GM18909 (cell line): ENCODE results near the gene RAC2.
"Not testable (repeated sequence)": the region's sequence is repeated elsewhere in the genome, so short reads cannot be mapped to it uniquely, and the experiment has no call there.

ENCODE experiments used
- ATAC-seq: cut with Tn5 transposase; IDR thresholded peaks from one replicate; pipeline ENCODE4 v1.9.1; 2021; ENCODE audit warnings: mild to moderate bottlenecking; ENCODE audit not compliant: unreplicated experiment, poor library complexity

RAC2 gene

DNA sequence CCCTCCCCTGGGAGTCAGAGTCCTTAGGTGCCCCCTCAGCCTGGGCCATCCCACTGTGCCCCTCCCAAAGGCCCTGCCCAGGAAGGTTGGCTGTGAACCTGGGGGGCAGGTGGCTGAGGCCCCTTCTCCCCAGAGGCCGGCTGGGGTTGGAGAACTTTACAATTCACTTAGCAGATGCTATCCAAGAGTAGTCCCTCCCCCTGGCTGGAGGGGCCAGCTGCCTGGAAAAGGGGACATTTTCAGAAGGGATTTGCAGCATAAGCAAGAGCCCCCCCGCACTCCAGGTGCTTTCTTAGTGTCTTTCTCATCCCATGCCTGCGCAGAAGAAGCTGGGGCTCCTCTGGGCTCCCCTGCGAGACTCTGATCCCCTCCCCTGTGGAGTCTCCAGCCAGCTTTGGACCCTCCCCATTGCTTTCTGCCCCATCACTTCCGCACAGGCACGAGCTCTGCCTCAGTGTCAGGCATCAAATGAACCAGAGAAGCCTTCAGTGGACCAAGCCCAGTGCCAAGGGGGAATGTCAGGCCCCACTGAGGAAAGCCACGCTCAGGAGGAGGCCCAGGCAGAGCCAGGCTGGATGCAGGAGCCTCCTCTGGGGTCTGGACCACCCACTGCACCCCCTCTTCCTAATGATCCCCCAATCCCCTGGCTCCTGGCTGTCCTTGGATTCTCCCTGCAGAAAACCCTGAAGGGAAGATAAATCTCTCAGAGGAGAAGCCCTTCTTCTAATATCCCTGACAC, 35.5 kb downstream of the RAC2 start:
- no peak for ATAC-seq

DNA sequence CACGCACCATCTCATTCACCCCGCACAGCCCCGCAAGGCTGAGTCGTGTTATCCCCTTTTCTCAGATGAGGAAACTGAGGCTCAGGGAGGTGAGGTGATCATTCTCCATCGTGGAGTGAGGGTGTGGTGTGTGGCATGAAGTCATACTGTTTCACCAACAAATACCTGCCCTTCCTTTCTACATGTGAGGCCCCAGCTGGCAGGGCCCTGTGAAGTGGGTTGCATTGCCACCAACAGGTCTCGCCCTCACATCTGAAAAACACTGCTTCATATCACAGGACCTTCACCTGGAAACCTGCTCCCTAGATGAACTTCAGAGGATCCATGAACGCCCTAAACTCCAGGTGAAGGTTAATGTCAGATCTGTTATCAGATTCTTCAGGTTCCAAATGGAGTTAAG, 36.1 kb downstream of the RAC2 start:
- no peak for ATAC-seq

DNA sequence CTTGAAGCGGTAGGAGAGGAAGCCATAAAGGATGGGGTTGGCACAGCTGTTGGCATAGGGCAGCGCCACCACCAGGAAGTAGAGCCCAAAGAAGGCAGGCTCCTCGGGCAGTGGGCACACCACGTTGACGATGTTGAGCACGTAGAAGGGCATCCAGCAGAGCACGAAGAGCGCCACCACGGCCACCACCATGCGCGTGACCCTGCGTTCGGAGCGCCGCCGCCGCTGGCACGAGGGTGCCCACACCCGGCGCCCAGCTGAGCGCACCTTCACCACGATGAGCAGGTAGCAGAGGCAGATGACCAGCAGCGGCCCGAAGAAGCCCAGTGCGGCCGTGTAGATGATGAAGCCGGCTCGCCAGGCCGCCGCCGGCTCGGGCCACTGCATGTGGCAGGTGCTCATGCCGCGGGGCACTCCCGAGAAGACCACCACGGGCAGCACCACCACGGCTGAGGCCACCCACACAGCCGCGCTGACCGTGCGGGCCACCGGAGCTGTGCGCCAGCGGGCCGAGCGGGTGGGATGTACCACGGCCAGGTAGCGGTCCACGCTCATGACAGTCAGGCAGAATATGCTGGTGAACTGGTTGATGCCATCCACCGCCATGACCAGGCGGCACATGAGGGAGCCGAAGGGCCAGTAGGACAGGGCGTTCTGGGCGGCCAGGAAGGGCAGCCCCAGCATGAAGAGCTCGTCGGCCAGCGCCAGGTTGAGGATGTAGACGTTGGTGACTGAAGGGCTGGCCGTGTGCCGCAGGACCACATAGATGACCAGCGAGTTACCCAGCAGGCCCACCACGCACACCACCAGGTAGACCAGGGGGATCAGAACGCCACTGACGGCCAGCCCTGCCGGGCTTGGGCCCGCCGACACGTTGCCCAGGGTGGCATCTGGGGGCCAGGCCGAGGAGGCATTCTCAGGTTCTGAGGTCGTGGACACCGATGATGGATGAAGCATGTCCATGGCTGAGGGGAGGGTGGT, 36.9 kb downstream of the RAC2 start:
- ATAC-seq, result no peak

DNA sequence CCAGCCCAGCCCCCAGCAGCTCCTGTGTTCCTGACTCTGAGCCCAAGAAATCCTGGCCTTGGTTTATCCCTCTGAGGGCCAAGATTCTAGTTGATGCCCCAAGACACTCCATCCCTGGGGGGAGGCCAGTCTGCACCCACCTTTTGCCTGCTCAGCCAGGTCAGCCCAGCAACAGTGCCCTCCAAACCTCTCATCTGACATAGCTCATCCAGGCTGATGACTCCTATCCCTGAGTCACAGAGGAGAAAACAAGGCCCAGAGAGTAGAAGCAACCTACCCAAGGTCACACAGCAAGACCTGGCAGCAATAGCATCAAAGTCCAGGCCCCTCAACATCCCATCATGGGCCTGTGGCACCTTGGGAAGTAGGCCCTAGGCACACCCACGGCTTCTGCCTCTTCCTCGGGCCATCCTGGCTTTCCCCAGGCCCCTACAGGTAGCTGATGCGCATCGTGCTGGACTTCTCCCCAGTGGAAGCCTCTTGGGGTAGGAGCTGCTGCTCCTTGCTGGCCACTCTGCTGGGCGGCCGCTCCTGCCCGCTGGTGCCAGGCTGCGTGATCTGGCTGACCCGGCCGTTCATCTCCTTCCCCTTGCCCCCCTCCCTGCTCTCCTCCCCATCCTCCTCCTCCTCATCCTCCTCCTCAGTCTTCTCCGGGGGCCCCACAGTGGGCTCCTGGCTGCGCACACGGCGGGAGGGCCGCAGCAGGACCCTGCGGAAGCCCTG, 37.8 kb downstream of the RAC2 start:
- no peak for ATAC-seq

DNA sequence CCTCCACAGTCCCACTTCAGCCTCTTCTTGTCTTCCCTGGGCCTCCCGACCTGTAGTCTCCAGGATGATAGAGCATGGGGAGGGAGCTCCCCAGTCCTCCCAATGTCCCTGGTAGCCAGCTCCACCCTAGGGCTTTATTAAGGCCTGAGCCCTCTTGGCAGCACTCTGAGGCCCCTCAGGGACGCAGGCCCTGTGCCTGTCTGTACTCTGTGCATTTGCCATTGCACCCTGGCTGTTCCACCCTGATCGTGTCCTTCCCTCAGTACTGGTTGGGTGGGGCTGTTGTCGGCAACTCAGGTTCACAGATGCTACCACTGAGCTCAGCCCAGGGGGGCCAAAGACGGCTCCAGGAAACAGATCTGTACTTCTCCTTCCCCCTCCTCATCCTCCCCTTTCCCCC, 39.0 kb downstream of the RAC2 start:
- ATAC-seq, result no peak

DNA sequence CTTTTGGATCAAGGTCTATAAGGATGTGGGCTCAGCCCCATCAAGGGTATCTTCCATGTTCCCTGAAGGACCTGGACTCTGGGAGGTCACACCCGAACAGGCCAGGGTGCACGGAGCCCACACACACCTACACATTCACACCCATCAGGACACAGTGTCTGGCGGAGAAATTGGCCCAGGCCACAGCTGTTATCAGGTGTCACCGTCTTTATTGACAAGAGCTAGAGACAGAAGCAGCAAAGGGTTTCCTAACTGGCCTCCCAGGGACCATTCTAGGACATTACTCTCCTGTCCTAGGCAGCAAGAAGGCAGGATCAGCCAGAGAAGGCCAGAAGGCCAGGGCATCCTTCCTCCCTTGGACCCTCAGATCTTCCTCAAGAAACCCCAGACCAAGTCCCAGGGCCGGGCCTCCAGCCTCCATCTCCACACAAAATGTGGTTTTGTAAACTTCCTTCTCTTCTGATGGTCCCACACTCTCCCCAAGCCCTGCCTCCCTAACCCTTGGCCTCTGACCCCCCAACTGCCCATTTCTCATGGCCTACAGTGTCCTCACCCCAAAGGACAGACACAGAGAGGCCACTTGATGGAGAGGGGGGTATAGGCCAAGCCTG, 39.9 kb downstream of the RAC2 start:
- no peak for ATAC-seq

DNA sequence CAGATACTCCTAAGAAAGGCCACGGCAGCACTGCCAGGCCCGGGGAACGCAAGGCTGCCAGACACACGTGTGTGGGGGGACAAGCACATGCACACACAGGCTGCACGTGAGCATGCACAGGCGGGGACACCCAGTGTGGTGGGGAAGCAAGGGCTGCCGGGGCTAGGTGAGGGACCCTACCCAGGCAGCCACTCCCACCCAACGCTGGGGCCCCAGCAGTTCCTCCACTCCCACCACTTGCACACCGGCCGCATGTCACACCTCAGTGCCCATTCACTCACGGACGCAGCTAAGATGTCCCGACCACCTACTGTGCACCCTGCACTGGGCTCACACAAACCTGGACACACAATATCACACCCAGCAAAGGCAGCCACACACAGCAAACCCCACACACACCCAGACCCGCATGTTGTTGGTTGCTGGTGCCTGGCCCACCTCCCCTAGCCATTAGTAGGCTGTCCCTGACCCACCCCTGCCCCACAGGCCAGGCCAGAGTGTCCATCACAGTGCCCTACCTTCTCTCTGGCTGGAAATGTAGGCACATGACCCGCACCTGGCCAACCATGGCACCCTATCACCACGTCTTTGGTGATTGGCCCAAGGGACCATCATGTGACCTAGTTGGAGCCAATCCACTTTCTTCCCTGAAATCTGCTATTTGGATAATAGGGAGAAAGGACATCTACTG, 40.6 kb downstream of the RAC2 start:
- no peak for ATAC-seq

DNA sequence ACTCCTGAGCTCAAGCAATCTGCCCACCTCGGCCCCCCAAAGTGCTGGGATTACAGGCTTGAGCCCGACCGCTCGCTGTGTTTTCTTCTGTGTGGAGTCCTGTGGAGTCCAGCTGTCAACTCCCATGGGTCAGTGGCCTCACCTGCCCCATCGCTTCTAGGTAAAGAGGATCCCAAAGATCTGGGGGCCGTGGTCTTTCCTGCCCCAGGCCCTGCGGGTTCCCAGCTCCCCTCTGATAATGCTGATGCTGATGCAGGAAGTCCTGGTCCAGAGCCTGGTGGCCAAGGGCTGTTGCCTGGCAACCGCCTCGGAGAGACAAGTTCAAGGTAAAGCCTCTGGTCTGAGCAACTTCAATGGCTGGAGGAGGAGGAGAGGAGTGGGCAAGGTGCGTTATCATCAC, 41.4 kb downstream of the RAC2 start:
- ATAC-seq, result no peak

DNA sequence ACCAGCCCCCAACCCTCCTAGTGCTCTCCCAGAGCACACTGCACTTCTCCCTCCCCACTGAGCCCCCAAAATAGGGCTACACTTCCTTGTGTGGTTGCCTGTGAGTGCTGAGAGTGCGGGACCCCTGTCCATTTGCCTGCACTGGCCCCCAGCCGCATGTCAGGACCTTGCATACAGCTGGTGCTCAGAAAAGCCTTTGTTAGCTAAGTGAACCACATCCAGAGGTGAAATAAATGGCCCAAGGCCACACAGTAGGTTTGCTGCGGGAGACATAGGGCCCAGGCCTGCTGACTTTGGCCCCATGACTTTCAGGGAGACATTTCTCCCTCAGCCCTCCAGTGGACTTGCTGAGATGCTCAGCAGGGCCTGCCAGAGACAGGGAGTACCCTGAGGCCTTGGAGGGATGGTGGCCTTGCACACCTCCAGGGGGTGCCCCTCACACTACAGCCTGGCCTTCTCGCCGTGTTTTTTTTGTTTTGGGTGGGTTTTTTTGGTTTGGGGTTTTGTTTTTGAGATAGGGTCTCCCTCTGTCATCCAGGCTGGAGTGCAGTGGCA, 42.0 kb downstream of the RAC2 start:
- ATAC-seq, result no peak

DNA sequence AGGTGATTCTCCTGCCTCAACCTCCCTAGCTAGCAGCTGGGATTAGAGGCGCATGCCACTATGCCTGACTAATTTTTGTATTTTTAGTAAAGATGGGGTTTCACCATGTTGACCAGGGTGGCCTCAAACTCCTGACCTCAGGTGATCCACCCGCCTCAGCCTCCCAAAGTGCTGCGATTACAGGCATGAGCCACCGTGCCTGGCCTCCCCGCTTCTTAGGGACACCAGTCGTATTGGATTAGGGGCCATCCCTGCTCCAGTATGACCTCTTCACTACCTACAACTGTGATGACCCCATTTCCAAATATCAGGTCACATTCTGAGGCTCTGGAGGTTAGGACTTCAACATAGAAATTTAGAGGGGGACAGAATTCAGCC, 42.6 kb downstream of the RAC2 start:
- ATAC-seq, result not testable (repeated sequence)

DNA sequence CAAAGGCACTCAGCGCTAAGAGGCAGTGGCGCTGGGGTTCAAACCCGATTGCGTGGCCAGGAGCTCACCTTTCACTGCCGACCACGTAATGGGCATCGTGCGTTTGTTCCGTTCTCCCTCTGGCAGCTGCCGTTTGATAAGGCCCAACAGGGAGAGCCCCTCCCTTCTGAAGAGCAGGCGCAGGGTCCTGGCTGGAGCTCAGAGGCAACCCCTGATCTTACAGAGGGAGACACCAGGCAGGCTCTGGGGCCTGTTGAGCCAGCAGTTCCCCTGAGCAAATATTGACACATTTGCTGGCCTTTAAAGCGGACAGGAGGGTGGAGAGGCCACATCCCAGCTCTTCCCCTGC, 44.3 kb downstream of the RAC2 start:
- no peak for ATAC-seq

DNA sequence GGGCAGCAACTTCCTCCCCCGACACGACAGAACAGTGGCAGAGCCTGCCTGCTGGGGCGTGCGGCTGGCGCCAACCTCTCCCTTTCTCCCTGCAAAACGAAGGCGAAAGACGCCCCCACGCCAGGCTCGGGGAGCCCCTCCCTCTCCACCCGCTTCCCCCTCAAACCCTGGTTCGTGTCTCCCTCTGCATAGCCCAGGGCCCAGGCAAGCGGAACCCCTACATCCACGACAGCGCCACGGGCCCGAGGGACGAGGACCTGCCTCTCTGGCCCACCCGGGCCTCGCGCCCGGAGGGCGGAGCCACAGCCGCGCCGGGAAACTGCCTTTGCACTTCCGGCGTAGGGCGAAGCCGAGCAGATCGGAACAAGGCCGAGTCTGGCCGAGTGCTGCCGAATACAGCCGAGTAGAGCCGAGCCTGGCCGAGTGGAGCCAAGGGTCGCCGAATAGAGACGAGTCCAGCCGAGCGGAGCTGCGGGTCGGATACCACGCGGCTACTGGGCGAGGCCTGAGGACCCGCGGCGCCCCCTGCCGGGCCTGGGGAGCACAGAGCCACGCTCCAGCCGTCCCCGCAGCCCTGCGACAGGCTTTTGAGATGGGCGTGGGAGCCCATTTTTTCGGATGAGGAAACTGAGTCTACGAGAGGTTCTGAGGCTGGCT, 44.8 kb downstream of the RAC2 start:
- ATAC-seq, result peak; percentile 90

DNA sequence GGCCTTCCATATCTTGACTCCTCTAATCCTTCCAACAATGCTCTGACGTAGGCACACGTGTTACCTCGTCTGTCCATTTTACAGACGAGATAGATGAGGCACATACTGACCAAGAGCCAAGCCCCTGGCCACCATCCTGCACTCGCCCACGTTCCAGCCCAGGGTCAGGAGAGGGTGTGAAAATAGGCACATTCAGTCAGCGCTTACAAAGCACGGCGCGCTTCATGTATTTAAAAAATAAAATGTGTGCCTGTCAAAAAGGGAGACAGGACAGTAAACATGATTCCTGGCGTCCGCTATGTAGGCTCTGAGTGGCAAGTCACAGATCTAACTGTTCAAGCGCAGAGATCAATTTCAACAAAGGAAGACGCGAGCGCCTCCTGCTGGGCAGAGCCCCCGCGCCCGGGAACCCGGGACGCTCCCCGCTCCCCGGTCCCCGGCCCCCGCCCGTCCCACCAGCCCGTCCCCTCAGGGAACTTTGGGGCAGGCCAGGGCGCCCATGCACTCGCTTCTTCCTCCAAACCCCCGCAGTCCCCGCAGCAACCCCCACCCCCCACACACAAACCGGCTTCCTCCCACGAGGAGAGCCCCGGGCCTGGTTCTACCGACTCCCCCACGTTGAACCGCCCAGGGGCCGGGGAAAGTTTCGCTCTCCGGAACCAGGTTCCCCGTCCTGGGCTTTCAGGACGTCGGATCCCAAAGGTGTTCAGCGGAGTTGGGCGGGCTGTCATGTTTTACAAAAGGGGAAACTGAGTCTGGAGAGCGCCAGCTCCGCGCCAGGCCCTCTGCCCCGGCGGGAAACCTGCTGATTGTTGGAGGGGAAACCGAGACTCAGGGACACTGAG, 45.6 kb downstream of the RAC2 start:
- ATAC-seq, result peak; percentile 19

DNA sequence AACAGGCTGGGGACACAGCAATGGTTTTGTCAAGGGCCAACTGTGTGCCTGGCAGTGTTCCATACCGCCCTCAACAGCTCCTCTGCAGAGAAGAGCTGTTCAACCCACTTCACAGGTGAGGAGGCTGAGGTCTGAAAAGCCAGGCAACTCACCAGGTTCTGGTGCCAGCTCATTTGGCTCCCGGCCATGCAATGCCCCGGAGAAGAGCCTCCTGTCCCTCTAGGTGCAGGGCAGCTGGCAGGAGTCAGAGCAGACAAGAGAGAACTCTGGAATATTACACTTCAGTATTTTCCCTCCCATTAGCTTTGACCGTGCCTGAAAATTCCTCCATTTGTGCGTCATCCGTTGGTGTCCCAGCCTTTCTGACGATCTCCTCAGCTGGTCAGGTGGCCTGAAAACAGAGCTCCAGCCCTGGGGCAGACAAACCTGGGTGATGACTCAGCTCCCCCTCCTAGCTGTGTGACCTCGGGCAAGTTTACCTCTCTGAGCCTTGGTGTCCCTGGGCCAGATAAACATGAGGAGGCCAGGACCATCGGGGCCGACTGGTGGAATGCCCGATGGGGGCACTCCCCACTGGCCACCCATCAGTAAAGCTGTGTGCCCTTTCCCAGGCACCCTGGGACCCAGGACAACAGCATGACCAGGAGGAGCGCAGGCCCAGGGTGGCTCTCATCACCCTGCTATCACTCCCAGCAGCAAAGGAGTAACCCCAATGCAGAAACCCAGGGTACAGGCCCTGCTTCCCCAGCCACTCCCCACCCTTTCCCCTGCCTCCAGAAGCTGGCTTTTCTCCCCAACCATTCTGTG, 46.4 kb downstream of the RAC2 start:
- ATAC-seq, result no peak

DNA sequence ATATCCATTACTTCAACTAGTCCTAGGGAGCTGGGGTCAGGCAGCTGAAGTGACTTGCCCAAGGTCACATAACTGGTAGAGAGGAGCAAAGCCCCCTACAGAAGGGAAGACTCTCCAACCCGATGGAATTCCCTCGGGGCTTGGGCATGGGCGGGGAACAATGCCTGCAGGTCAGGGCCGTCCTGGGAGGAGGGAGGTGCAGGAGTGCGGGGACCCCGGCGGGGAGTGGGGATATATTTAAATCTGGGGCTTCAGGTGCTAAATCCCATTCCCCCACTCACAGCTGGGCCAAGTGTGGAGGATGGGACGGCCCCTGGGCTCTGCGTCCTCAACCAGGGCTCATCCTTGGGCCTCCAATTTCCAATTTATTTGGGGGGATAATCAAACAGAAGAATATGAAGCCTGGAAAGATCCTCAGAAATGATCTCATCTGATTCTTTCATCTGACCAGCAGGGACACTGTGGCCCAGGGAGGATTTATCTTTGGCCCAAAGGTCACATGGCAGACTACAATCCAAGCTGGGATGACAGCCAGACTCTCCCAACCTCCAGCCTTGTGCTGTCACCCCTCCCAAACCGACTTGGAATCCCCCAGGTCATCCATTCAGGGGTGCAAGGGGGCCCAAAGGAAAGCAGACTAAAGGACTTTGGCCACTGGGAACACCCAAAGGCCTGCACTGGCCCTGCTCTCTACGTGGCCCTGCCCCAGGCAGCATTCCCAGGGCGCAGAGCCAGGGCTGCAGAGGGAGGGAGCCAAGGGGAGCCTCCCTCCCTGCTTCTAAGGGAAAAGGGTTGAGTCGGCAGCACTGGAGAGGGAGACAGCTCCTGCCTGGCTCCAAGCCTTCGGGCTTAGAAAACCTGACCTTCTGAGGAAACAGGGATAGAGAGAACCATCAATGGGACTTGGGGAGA, 47.3 kb downstream of the RAC2 start:
- ATAC-seq, result no peak

DNA sequence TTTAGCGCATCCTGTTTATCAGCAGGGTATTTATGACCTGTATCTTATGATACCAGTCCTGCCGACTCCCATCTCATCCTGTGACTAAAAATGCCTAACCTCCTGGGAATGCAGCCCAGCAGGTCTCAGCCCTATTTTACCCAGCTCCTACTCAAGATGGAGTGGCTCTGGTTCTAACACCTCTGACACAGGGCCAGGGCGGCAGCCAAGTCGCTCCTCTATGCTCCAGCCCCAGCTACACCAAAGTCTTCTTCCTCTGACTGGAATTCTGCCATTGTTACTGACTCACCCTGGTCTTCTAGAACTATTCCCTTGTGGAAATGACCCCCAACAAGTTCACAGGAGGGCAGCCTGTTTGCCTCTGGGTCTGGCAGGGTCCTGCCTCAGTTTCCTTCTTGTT, 48.1 kb downstream of the RAC2 start:
- ATAC-seq, result no peak

DNA sequence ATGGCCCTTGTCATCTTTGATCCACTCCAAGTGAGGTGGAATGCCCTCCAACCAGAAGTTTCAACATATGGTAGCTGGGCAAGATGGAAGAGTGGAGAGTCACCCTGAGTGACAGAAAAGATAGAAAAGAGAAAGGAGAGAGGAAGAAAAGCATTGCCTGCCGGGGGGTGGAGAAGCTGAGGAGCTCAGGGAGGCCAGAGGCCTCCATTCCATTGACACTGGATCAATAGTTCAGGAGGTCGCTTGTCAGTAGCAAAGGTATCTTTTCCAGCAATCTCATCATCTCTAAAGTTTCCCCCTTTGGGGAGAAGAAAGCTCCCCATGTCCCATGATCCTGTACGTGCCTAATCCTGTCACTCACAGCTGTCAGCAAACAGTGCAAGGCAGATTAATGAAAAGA, 49.3 kb downstream of the RAC2 start:
- no peak for ATAC-seq
